Measurements from ENCODE around the gene PHLDB3.

Gene PHLDB3
- long read RNA-seq, partial matches to known transcripts: 1 of 28 reads
- long read RNA-seq, other reads (novel, unspliced or antisense): 27 of 28 reads

DNA sequence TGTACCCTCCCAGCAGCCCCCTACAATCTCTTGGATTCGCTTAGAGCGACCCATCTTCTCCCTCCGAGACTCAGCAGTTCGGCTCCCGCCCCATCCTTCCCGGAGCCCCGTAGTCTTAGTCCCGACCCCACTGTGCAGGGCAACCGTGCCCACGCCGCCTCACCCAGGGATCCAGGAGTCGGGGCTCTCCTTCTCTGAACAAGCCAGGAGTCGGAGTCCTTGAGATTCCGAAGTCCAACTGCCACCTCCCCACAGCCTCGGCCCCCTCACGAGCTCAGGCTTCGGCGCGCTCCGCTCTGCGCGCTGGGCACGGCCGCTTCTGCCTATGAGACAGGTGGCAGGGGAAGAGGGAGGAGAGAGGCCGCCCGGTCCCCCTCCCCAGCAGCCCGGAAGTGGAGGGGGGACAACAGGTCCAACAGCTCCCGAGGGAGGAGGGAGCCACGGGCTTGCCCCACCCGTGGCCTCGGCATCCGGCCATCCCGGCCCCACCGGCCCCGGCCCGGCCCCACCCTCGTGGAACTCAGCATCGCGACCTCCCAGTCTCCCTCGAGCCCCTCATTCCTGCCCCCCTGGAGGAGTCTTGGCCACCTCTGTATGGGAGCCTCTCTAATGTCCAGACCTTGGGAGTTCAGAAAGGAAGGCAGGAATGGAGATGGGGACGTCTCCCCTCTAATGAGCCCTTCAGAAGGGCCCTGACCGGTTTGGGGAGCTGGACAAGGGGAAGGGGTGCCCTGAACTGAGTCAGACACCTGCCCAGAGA, at the start of gene PHLDB3:
Gene PHLDB3 (minus strand): TSS at position 321 of the 760 bp plus-strand sequence. CDS start 628 bp downstream, outside the sequence.
- H3K27me3 ChIP-seq (ENCODE audit: insufficient read depth, poor library complexity, severe bottlenecking): no peaks in the 10 kb centered on the region
- peak in 1 of 2 experiments; percentile 2 for DNase-seq (ENCODE audit: low read depth in 1 of 2, low spot score in 1 of 2)
- H3K4me3 ChIP-seq (replicated peaks; ENCODE audit: insufficient read depth, low read length): peak within 1 kb of the TSS; percentile 62
- no peak within 1 kb of the TSS for H3K27ac ChIP-seq (replicated peaks)
- TF ChIP-seq, protein P1, sequence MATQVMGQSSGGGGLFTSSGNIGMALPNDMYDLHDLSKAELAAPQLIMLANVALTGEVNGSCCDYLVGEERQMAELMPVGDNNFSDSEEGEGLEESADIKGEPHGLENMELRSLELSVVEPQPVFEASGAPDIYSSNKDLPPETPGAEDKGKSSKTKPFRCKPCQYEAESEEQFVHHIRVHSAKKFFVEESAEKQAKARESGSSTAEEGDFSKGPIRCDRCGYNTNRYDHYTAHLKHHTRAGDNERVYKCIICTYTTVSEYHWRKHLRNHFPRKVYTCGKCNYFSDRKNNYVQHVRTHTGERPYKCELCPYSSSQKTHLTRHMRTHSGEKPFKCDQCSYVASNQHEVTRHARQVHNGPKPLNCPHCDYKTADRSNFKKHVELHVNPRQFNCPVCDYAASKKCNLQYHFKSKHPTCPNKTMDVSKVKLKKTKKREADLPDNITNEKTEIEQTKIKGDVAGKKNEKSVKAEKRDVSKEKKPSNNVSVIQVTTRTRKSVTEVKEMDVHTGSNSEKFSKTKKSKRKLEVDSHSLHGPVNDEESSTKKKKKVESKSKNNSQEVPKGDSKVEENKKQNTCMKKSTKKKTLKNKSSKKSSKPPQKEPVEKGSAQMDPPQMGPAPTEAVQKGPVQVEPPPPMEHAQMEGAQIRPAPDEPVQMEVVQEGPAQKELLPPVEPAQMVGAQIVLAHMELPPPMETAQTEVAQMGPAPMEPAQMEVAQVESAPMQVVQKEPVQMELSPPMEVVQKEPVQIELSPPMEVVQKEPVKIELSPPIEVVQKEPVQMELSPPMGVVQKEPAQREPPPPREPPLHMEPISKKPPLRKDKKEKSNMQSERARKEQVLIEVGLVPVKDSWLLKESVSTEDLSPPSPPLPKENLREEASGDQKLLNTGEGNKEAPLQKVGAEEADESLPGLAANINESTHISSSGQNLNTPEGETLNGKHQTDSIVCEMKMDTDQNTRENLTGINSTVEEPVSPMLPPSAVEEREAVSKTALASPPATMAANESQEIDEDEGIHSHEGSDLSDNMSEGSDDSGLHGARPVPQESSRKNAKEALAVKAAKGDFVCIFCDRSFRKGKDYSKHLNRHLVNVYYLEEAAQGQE (IDR thresholded peaks at IDR 0.05; ENCODE audit: insufficient replicate concordance, low read depth): no peak
- TF ChIP-seq, protein P2, sequence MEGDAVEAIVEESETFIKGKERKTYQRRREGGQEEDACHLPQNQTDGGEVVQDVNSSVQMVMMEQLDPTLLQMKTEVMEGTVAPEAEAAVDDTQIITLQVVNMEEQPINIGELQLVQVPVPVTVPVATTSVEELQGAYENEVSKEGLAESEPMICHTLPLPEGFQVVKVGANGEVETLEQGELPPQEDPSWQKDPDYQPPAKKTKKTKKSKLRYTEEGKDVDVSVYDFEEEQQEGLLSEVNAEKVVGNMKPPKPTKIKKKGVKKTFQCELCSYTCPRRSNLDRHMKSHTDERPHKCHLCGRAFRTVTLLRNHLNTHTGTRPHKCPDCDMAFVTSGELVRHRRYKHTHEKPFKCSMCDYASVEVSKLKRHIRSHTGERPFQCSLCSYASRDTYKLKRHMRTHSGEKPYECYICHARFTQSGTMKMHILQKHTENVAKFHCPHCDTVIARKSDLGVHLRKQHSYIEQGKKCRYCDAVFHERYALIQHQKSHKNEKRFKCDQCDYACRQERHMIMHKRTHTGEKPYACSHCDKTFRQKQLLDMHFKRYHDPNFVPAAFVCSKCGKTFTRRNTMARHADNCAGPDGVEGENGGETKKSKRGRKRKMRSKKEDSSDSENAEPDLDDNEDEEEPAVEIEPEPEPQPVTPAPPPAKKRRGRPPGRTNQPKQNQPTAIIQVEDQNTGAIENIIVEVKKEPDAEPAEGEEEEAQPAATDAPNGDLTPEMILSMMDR (IDR thresholded peaks at IDR 0.05; ENCODE audit: insufficient read depth, low read length): no peak
- TF ChIP-seq POLR2AphosphoS5 (IDR thresholded peaks at IDR 0.05; ENCODE audit: low read depth) (no peak), GABPA (IDR thresholded peaks at IDR 0.05; ENCODE audit: low read depth) (no peak), SPI1 (IDR thresholded peaks at IDR 0.05; ENCODE audit: borderline replicate concordance, low read depth) (no peak)

DNA sequence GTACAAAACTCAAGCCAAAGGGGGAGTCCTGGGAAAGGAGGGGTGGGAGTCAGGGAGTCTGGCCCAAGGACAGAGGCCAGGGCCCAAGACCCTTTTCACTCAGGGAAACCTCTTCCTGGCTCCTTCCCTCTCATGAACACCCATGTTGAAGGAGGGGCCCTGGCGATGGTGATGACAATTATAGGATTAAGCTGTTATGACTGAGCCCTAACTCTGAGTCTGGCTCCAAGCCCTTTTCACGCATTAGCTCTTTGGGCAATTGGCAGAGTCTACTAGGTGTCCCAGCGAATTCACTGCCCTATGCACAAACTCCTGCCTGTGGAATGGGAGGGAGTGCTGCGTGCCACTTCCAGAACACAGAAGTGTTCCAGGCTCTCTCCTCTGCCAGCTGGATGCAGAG, 49.1 kb upstream of the PHLDB3 start:
- Histone ChIP-seq H3K4me3 (replicated peaks; ENCODE audit: insufficient read depth, low read length) (no peak overlapping the region), H3K27me3 (ENCODE audit: insufficient read depth, poor library complexity, severe bottlenecking) (no peaks in the 10 kb centered on the region), H3K27ac (replicated peaks) (no peak overlapping the region)
- TF ChIP-seq, protein P2 (IDR thresholded peaks at IDR 0.05; ENCODE audit: insufficient read depth, low read length): no peak
- TF ChIP-seq GABPA (IDR thresholded peaks at IDR 0.05; ENCODE audit: low read depth): no peak
- TF ChIP-seq, protein P1 (IDR thresholded peaks at IDR 0.05; ENCODE audit: insufficient replicate concordance, low read depth): no peak
- no peak for TF ChIP-seq POLR2AphosphoS5 (IDR thresholded peaks at IDR 0.05; ENCODE audit: low read depth)
- no peak for TF ChIP-seq SPI1 (IDR thresholded peaks at IDR 0.05; ENCODE audit: borderline replicate concordance, low read depth)
- DNase-seq (ENCODE audit: low read depth in 1 of 2, low spot score in 1 of 2): no peak

DNA sequence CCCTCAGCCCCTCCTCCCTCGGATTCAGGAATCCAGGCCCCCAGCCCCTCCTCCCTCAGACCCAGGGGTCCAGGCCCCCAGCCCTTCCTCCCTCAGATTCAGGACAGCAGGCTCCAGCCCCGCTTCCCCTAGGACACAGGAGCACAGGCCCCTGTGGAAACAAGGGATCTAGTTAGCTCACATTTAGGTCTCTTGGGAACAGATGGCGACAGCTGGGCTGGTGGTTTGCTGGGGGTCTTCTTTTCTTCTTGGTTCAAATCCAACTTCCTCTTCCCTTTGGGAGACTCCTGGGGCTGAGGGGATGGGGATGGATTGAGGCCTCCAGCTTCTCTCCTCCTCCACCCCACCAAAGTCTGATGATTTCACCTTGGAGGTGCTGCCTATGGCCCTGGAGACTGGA, 48.1 kb upstream of the PHLDB3 start:
- Histone ChIP-seq H3K4me3 (replicated peaks; ENCODE audit: insufficient read depth, low read length) (no peak overlapping the region), H3K27ac (replicated peaks) (no peak overlapping the region), H3K27me3 (ENCODE audit: insufficient read depth, poor library complexity, severe bottlenecking) (no peaks in the 10 kb centered on the region)
- TF ChIP-seq GABPA (IDR thresholded peaks at IDR 0.05; ENCODE audit: low read depth) (no peak), POLR2AphosphoS5 (IDR thresholded peaks at IDR 0.05; ENCODE audit: low read depth) (no peak), SPI1 (IDR thresholded peaks at IDR 0.05; ENCODE audit: borderline replicate concordance, low read depth) (no peak)
- TF ChIP-seq, protein P1 (IDR thresholded peaks at IDR 0.05; ENCODE audit: insufficient replicate concordance, low read depth): no peak
- TF ChIP-seq, protein P2 (IDR thresholded peaks at IDR 0.05; ENCODE audit: insufficient read depth, low read length): no peak
- DNase-seq (ENCODE audit: low read depth in 1 of 2, low spot score in 1 of 2): no peak

Measured in HL-60 (cell line).